GM19099 (cell line): ENCODE results near the gene CUX1.

ENCODE experiments used
- POLR2A ChIP-seq: IDR thresholded peaks from 3 replicates; pipeline ENCODE4 v1.6.1; 2011; ENCODE audit warnings: low read depth; ENCODE audit not compliant: insufficient read length; ENCODE audit errors: extremely low read depth

The CUX1 gene

GRCh38 chr7:101869026-101869900, 51.8 kb downstream of the CUX1 start:
- TF ChIP-seq POLR2A: no peak

GRCh38 chr7:101869901-101870290, 52.5 kb downstream of the CUX1 start:
- TF ChIP-seq POLR2A: no peak

GRCh38 chr7:101870361-101871062, 53.1 kb downstream of the CUX1 start:
- no peak for TF ChIP-seq POLR2A

- no peak for TF ChIP-seq POLR2A
Measured at GRCh38 chr7:101871351-101871750, 53.9 kb downstream of the CUX1 start.

GRCh38 chr7:101874028-101874427, 56.6 kb downstream of the CUX1 start:
- TF ChIP-seq POLR2A: no peak

- no peak for TF ChIP-seq POLR2A
Measured at GRCh38 chr7:101875283-101875846, 57.9 kb downstream of the CUX1 start.

- TF ChIP-seq POLR2A: no peak
Measured at GRCh38 chr7:101877882-101878591, 60.6 kb downstream of the CUX1 start.

GRCh38 chr7:101878938-101879337, 61.5 kb downstream of the CUX1 start:
- TF ChIP-seq POLR2A: no peak

GRCh38 chr7:101879565-101879964, 62.1 kb downstream of the CUX1 start:
- TF ChIP-seq POLR2A: no peak

- TF ChIP-seq POLR2A: no peak
Measured at GRCh38 chr7:101880282-101881054, 63.0 kb downstream of the CUX1 start.

- no peak for TF ChIP-seq POLR2A
Measured at GRCh38 chr7:101882005-101882421, 64.6 kb downstream of the CUX1 start.

- no peak for TF ChIP-seq POLR2A
Measured at GRCh38 chr7:101882595-101883564, 65.5 kb downstream of the CUX1 start.

- TF ChIP-seq POLR2A: no peak
Measured at GRCh38 chr7:101884671-101885596, 67.5 kb downstream of the CUX1 start.

- no peak for TF ChIP-seq POLR2A
Measured at GRCh38 chr7:101885597-101885955, 68.2 kb downstream of the CUX1 start.
